Measurements from ENCODE around the gene MLX.
"Not testable (repeated sequence)": the region's sequence is repeated elsewhere in the genome, so short reads cannot be mapped to it uniquely, and the experiment has no call there.

MLX gene

GRCh38 chr17:42547001-42547461, 19.9 kb upstream of the MLX start:
- no peak for DNase-seq (ENCODE audit: low read depth)
- no peak overlapping the region for H3K4me3 ChIP-seq (ENCODE audit: low read length)
- no peak for TF ChIP-seq CTCF (conservative IDR thresholded peaks at IDR 0.05; ENCODE audit: low read length)

GRCh38 chr17:42547698-42548069, 19.2 kb upstream of the MLX start:
- H3K4me3 ChIP-seq (ENCODE audit: low read length): no peak overlapping the region
- DNase-seq (ENCODE audit: low read depth): no peak
- no peak for TF ChIP-seq CTCF (conservative IDR thresholded peaks at IDR 0.05; ENCODE audit: low read length)

GRCh38 chr17:42548070-42548837, 18.6 kb upstream of the MLX start:
- no peak for DNase-seq (ENCODE audit: low read depth)
- TF ChIP-seq CTCF (conservative IDR thresholded peaks at IDR 0.05; ENCODE audit: low read length): no peak

GRCh38 chr17:42548993-42549755, 17.7 kb upstream of the MLX start:
- no peak for DNase-seq (ENCODE audit: low read depth)
- no peak overlapping the region for H3K4me3 ChIP-seq (ENCODE audit: low read length)
- TF ChIP-seq CTCF (conservative IDR thresholded peaks at IDR 0.05; ENCODE audit: low read length): no peak

More at GRCh38 chr17:42548070-42548837, 18.6 kb upstream of the MLX start:
- H3K4me3 ChIP-seq (ENCODE audit: low read length): no peak overlapping the region

GRCh38 chr17:42552736-42553135, 14.2 kb upstream of the MLX start, which contains the start of gene HSD17B1:
TSS of gene HSD17B1 (plus strand) at chr17:42552923. CDS start at chr17:42552934, 11 bp downstream.
- not testable (repeated sequence) for DNase-seq (ENCODE audit: low read depth)
- peak within 1 kb of the TSS; percentile 91 for H3K4me3 ChIP-seq (ENCODE audit: low read length)

- DNase-seq (ENCODE audit: low read depth): peak; percentile 16
- H3K4me3 ChIP-seq (ENCODE audit: low read length): peak overlapping the region; percentile 91
- TF ChIP-seq CTCF (conservative IDR thresholded peaks at IDR 0.05; ENCODE audit: low read length): no peak
Measured at GRCh38 chr17:42553161-42553818, 13.6 kb upstream of the MLX start.

GRCh38 chr17:42553866-42554249, 13.0 kb upstream of the MLX start:
- TF ChIP-seq CTCF (conservative IDR thresholded peaks at IDR 0.05; ENCODE audit: low read length): 0 out of 2 replicates have a peak, but pooled peaks have one; percentile 11
- peak overlapping the region; percentile 91 for H3K4me3 ChIP-seq (ENCODE audit: low read length)
- DNase-seq (ENCODE audit: low read depth): no peak
